Aorta (tissue), 5 donors: ENCODE data around the gene CDC16. TPM values are rescaled to one million over a fixed set of nuclear protein-coding genes. Genes with fewer than 3 reads are reported as not detected.

Experiments
- ATAC-seq: fragments of 200-7000 bp; cut with Tn5 transposase; one replicate; pipeline ENCODE4 v1.9.1; 2022; ENCODE audit warnings: moderate library complexity; ENCODE audit not compliant: low FRiP score
- DNase-seq, 2 donors: peaks; one replicate each; pipeline ENCODE4 v3.0.0-alpha.2; 2020
- H3K27ac ChIP-seq, 2 donors: one replicate each; pipeline ENCODE4 v1.5.1; 2013; ENCODE audit warnings: low read length in 2 of 2, mild to moderate bottlenecking in 2 of 2, moderate library complexity in 2 of 2, control low read depth in 1 of 2, inconsistent platforms in 1 of 2, low read depth in 1 of 2
- H3K27me3 ChIP-seq, 2 donors: one replicate each; pipeline ENCODE4 v1.6.1; 2013; ENCODE audit warnings: control low read depth in 1 of 2, low read length in 1 of 2, mild to moderate bottlenecking in 1 of 2, moderate library complexity in 1 of 2; ENCODE audit not compliant: insufficient read depth in 2 of 2, control insufficient read depth in 1 of 2
- H3K36me3 ChIP-seq, 2 donors: one replicate each; pipeline ENCODE4 v1.6.1; 2013; ENCODE audit warnings: control low read depth in 1 of 2, low read length in 1 of 2, mild to moderate bottlenecking in 1 of 2; ENCODE audit not compliant: insufficient read depth in 2 of 2, control insufficient read depth in 1 of 2
- H3K4me1 ChIP-seq, 2 donors: one replicate each; pipeline ENCODE4 v1.6.1; 2013; ENCODE audit warnings: low read length in 2 of 2, control low read depth in 1 of 2, mild to moderate bottlenecking in 1 of 2, moderate library complexity in 1 of 2; ENCODE audit not compliant: insufficient read depth in 2 of 2, control insufficient read depth in 1 of 2
- H3K4me3 ChIP-seq, 2 donors: one replicate each; pipeline ENCODE4 v1.5.1; 2013; ENCODE audit warnings: low read length in 2 of 2, control low read depth in 1 of 2, mild to moderate bottlenecking in 1 of 2
- H3K9me3 ChIP-seq: one replicate; pipeline ENCODE4 v1.6.1; 2013; ENCODE audit warnings: mild to moderate bottlenecking, low read length; ENCODE audit not compliant: control insufficient read depth
- WGBS, 2 donors: extraction: QIAGEN DNeasy Blood & Tissue Kit; methylation state at CpG; one replicate each; pipeline ENCODE4 v1.1.7; 2013; 5-methylcytosine and 5-hydroxymethylcytosine counted together
- intact Hi-C, 2 donors: fragments of 100-400 bp; cut with DNase I; formaldehyde crosslinking; loops; one replicate each; pipeline versions ENCODE4 v1.14.2 to v1.15.0; 2022
- polyA plus RNA-seq, 2 donors: library from polyadenylated mRNA; stranded (reverse); fragments of 200-250 nt; gene quantifications; one replicate each; pipeline ENCODE4 v1.2.3, GENCODE V29; 2013
- total RNA-seq, 2 donors: library from RNA; stranded (reverse); fragmentation: NEBNext Ultra II Directional; extraction: Animal tissue kit (Norgen Biotek cat#: 25700); gene quantifications; one replicate each; pipeline ENCODE4 v1.2.1, GENCODE V29; 2021
- donor health status: healthy with polysubstance abuse.
- donor health status: Bipolar disorder and iron deficiency.
- donor health status: DM: no; HTN: no; CAD: no.
- donor health status: DM: no; HTN: no; CAD: no.
- donor health status: DM: yes; HTN: yes; CAD: no.

CDC16 gene
- total and polyA plus RNA-seq, 4 donors = 31.1 to 86.9 (median 56.4) TPM

DNA sequence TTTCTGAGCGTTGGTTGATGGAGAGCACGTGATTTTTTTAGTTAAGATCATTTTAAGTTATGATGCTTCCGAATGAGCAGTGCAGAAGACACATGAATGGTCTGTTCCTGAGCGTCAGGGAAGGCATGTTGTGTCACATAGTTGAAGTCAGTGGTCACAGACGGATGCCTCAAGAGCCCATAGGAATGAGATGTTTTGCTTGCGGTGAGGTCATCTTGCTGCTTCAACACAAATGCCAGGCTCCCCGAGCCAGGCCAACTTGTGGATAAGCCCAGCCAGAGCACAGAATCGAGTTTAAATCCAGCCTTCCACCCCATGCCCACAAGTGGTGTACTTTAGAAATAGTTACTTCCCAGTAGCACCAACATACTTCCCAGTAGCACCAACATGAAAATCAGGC, 52.1 kb downstream of the CDC16 start:
- intact Hi-C loops = no loop called here
- H3K27me3 ChIP-seq = no peaks in the 10 kb centered on the region
- ATAC-seq (no peak), DNase-seq (no peak)
- no peaks in the 10 kb centered on the region for H3K4me1 ChIP-seq
- no peak overlapping the region for H3K4me3 ChIP-seq
- H3K36me3 ChIP-seq = no peaks in the 10 kb centered on the region
- H3K27ac ChIP-seq = no peak overlapping the region
- H3K9me3 ChIP-seq = no peaks in the 10 kb centered on the region
- WGBS, 2 donors = 66 to 74% methylated on average over 8 of the region's 8 CpGs

GRCh38 chr13:114288157-114288591, 53.5 kb downstream of the CDC16 start:
- ATAC-seq = no peak
- no peak overlapping the region for H3K27ac ChIP-seq
- H3K36me3 ChIP-seq = no peaks in the 10 kb centered on the region
- DNase-seq = no peak
- H3K4me1 ChIP-seq = no peaks in the 10 kb centered on the region
- 94 to 97% methylated on average over 8 of the region's 8 CpGs for WGBS, 2 donors
- no peak overlapping the region for H3K4me3 ChIP-seq
- intact Hi-C loops = no loop called here
- no peaks in the 10 kb centered on the region for H3K9me3 ChIP-seq
- no peaks in the 10 kb centered on the region for H3K27me3 ChIP-seq

DNA sequence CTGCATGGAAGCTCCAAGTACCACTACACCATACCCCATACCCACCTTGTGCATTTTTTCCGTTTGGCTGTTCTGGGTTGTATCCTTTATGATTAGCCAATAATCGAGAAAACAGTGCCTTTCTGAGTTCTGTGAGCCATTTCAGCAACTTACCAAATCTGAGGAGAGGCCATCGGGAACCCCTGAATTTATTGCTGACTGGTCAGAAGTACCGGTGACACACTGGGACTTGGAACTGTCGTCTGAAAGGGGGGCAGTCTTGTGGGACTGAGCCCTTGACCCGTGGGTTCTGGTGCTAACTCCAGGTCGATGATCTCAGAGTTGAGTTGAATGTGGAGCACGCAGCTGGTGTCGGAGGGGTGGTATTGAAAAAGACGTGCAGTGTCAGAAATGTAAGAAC, 61.8 kb downstream of the CDC16 start:
- no peak overlapping the region for H3K27ac ChIP-seq
- H3K4me1 ChIP-seq = no peaks in the 10 kb centered on the region
- 86 to 89% methylated on average over 10 of the region's 10 CpGs for WGBS, 2 donors
- ATAC-seq (no peak), DNase-seq (no peak)
- no peaks in the 10 kb centered on the region for H3K36me3 ChIP-seq
- H3K9me3 ChIP-seq = no peaks in the 10 kb centered on the region
- H3K4me3 ChIP-seq = no peak overlapping the region
- intact Hi-C loops = no loop called here
- H3K27me3 ChIP-seq = no peaks in the 10 kb centered on the region

DNA sequence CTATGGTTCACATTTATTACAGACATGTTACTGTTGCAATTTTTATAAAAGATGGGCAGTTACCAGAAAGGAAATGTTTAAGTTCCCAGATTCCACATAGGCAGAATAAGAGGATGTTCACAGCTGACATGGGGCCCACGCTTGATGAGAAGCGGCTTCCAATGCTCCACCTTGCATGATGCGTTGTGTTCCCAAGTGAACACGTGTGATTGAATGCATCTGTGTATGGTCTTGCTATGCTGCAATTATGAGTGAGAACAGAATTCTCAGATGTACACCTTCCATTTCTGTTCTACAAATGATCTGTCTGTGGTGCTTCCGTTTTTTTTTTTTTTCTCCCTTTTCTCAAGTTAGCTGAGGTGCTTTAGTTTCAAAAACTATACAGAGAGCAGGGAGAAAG, 62.2 kb downstream of the CDC16 start:
- Histone ChIP-seq H3K36me3 (no peaks in the 10 kb centered on the region), H3K4me1 (no peaks in the 10 kb centered on the region), H3K27me3 (no peaks in the 10 kb centered on the region), H3K27ac (no peak overlapping the region), H3K9me3 (no peaks in the 10 kb centered on the region), H3K4me3 (no peak overlapping the region)
- DNase-seq (no peak), ATAC-seq (no peak)
- intact Hi-C loops = no loop called here
- 89 to 94% methylated on average over 5 of the region's 5 CpGs for WGBS, 2 donors

DNA sequence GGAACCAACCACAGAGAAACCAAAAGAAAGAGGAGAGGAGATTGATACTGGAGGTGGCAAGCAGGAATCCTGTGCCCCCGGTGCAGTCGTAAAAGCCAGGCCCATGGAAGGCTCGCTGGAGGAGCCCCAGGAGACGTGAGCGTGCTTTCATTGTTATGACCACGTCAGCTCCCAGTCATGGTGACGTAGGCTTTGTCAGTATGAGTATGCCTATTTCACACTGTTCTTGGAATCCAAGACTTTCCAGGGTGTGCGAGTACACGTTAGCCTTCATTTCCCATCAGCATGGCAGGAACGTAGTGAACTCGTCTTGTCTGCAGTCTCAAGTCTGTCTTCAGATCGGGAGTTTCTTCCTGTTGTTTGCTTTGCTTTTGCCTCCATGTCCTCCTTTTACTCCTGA, 64.2 kb downstream of the CDC16 start:
- Histone ChIP-seq H3K9me3 (no peaks in the 10 kb centered on the region), H3K4me1 (no peaks in the 10 kb centered on the region), H3K4me3 (no peak overlapping the region), H3K36me3 (peaks cover 0 to 3% of the 10 kb centered on the region in 2 donors), H3K27me3 (no peaks in the 10 kb centered on the region), H3K27ac (no peak overlapping the region)
- ATAC-seq (no peak), DNase-seq (no peak)
- WGBS, 2 donors = 82 to 85% methylated on average over 12 of the region's 12 CpGs
- intact Hi-C loops = no loop called here

GRCh38 chr13:114299604-114300305, 65.1 kb downstream of the CDC16 start:
- peaks cover 3 to 4% of the 10 kb centered on the region in 2 donors for H3K36me3 ChIP-seq
- DNase-seq = no peak
- no peak overlapping the region for H3K4me3 ChIP-seq
- ATAC-seq = no peak
- intact Hi-C loops = no loop called here
- no peaks in the 10 kb centered on the region for H3K9me3 ChIP-seq
- 93 to 94% methylated on average over 12 of the region's 12 CpGs for WGBS, 2 donors
- no peak overlapping the region for H3K27ac ChIP-seq
- no peaks in the 10 kb centered on the region for H3K27me3 ChIP-seq
- no peaks in the 10 kb centered on the region for H3K4me1 ChIP-seq

- no peaks in the 10 kb centered on the region for H3K4me1 ChIP-seq
- peaks cover 5 to 8% of the 10 kb centered on the region in 2 donors for H3K36me3 ChIP-seq
- 85 to 86% methylated on average over 11 of the region's 11 CpGs for WGBS, 2 donors
- H3K4me3 ChIP-seq = no peak overlapping the region
- H3K27ac ChIP-seq = no peak overlapping the region
- DNase-seq (no peak), ATAC-seq (no peak)
- no peaks in the 10 kb centered on the region for H3K27me3 ChIP-seq
- no peaks in the 10 kb centered on the region for H3K9me3 ChIP-seq
- intact Hi-C loops = no loop called here
Measured at GRCh38 chr13:114303700-114304327, 69.1 kb downstream of the CDC16 start.

- H3K36me3 ChIP-seq = peaks cover 5 to 8% of the 10 kb centered on the region in 2 donors
- intact Hi-C loops = no loop called here
- DNase-seq = no peak
Measured at GRCh38 chr13:114304346-114305034, 69.8 kb downstream of the CDC16 start.

More at GRCh38 chr13:114304346-114305034, 69.8 kb downstream of the CDC16 start:
- Histone ChIP-seq H3K27me3 (no peaks in the 10 kb centered on the region), H3K27ac (no peak overlapping the region), H3K4me1 (no peaks in the 10 kb centered on the region), H3K9me3 (no peaks in the 10 kb centered on the region), H3K4me3 (no peak overlapping the region)
- 88 to 90% methylated on average over 13 of the region's 13 CpGs for WGBS, 2 donors
- no peak for ATAC-seq
